K562 (cell line): ENCODE measurements around the gene AHNAK. TPM values are rescaled to one million over a fixed set of nuclear protein-coding genes. Genes with fewer than 3 reads are reported as not detected.

Experiments used
- ATAC-seq: fragments of 200-7000 bp; cut with Tn5 transposase; 3 replicates; pipeline ENCODE4 v1.9.1; 2020; ENCODE audit warnings: moderate library complexity
- BruUV-seq: library from RNA; stranded (reverse); fragments of 400-500 nt; replicated peaks from 2 replicates; lab custom pipeline; 2021; lab: Mats Ljungman, UMichigan
- CTCF ChIA-PET: fragments of 300-600 bp; formaldehyde crosslinking; extraction: SDS; loops from one replicate; lab custom pipeline; 2021; ENCODE audit warnings: low intra/inter-chr PET ratio; lab: Yijun Ruan, JAX
- POLR2A ChIA-PET: fragments of 300-600, 350-650 bp; sonication (Branson Sonifier 250); formaldehyde crosslinking; extraction: SDS; loops from one replicate; lab custom pipeline; 2021; ENCODE audit warnings: antibody characterized with exemption, inconsistent platforms; lab: Yijun Ruan, JAX
- DNase-seq, 4 experiments: peaks; one replicate each; pipeline versions ENCODE4 v3.0.0 to v3.0.0-alpha.2; 2011 to 2018; ENCODE audit warnings: low spot score in 3 of 4, mixed read lengths in 3 of 4; ENCODE audit errors: extremely low read depth in 1 of 4
- FAIRE-seq: peaks from 2 replicates; lab custom pipeline; 2011; peaks lifted over from hg19 to GRCh38; lab: Jason Lieb, UNC
- H2AFZ ChIP-seq: 2 replicates; pipeline ENCODE4 v1.6.0; 2011; ENCODE audit warnings: low read depth, low read length, control low read depth, inconsistent platforms
- H3K27ac ChIP-seq: fragments of 200-600 bp; 3 replicates; pipeline ENCODE4 v1.8.0; 2011; ENCODE audit warnings: low read depth, mild to moderate bottlenecking, control low read depth, inconsistent platforms, low read length, moderate library complexity, mixed read lengths; ENCODE audit errors: extremely low read depth
- H3K27me3 ChIP-seq, 2 experiments: fragments of 300-600 bp in 1 of 2; 2 replicates in 1 of 2; 3 replicates in 1 of 2; pipeline versions ENCODE4 v1.6.0 to v1.8.0; 2011; ENCODE audit warnings: inconsistent platforms in 2 of 2, low read length in 2 of 2, mild to moderate bottlenecking in 1 of 2, mixed read lengths in 1 of 2, moderate library complexity in 1 of 2; ENCODE audit not compliant: control insufficient read depth in 2 of 2, insufficient read depth in 2 of 2
- H3K36me3 ChIP-seq: fragments of 300-600 bp; 3 replicates; pipeline ENCODE4 v1.8.0; 2011; ENCODE audit warnings: mild to moderate bottlenecking, low read length, inconsistent platforms; ENCODE audit not compliant: control insufficient read depth, insufficient read depth
- H3K4me1 ChIP-seq, 2 experiments: fragments of 200-600 bp in 1 of 2; replicated peaks in 1 of 2; 2 replicates in 1 of 2; 3 replicates in 1 of 2; pipeline versions ENCODE4 v1.5.1 to v1.8.0; 2011; ENCODE audit warnings: inconsistent platforms in 2 of 2, low read length in 2 of 2, mild to moderate bottlenecking in 1 of 2, mixed read lengths in 1 of 2, moderate library complexity in 1 of 2; ENCODE audit not compliant: control insufficient read depth in 2 of 2, insufficient read depth in 2 of 2
- H3K4me2 ChIP-seq: 2 replicates; pipeline ENCODE4 v1.6.1; 2011; ENCODE audit warnings: low read length, control low read depth, inconsistent platforms, mixed read lengths; ENCODE audit not compliant: insufficient read depth
- H3K4me3 ChIP-seq: fragments of 200-600 bp; sonication (generic), shearing (Covaris generic); 2 replicates; pipeline ENCODE4 v1.5.1; 2016; ENCODE audit warnings: control low read depth, inconsistent platforms
- H3K79me2 ChIP-seq: fragments of 200-600 bp; 3 replicates; pipeline ENCODE4 v1.8.0; 2011; ENCODE audit warnings: low read length, inconsistent platforms; ENCODE audit not compliant: control insufficient read depth, insufficient read depth
- H3K9ac ChIP-seq, 2 experiments: 2 replicates each; pipeline versions ENCODE4 v1.6.0 to v1.6.1; 2011; ENCODE audit warnings: low read depth in 2 of 2, low read length in 2 of 2, control low read depth in 1 of 2, inconsistent platforms in 1 of 2, mild to moderate bottlenecking in 1 of 2, mixed read lengths in 1 of 2; ENCODE audit not compliant: insufficient read depth in 1 of 2
- H3K9me1 ChIP-seq: one replicate; pipeline ENCODE4 v1.6.0; 2011; ENCODE audit warnings: inconsistent platforms, mild to moderate bottlenecking, low read length, moderate library complexity; ENCODE audit not compliant: control insufficient read depth, insufficient read depth
- H3K9me3 ChIP-seq: replicated peaks from 2 replicates; pipeline ENCODE4 v1.5.1; 2011; ENCODE audit warnings: low read depth, low read length, inconsistent platforms; ENCODE audit not compliant: control insufficient read depth, insufficient read depth
- H4K20me1 ChIP-seq: replicated peaks from 2 replicates; pipeline ENCODE4 v1.6.1; 2011; ENCODE audit warnings: low read length, inconsistent platforms, mixed read lengths; ENCODE audit not compliant: control insufficient read depth, insufficient read depth
- ARID1B ChIP-seq: fragments of 450-650 bp; IDR thresholded peaks from 2 replicates; pipeline ENCODE4 v1.6.1; 2016; ENCODE audit warnings: antibody characterized with exemption, mild to moderate bottlenecking, inconsistent platforms
- ATF1 ChIP-seq, 2 experiments: fragments of 450-650 bp in 1 of 2; IDR thresholded peaks; 2 replicates each; pipeline ENCODE4 v1.6.1; 2016; ENCODE audit warnings: missing compliant biosample characterization in 1 of 2, missing genetic modification characterization in 1 of 2
- ETS1 ChIP-seq: conservative IDR thresholded peaks from 2 replicates; pipeline ENCODE4 v1.6.1; 2011; ENCODE audit warnings: low read depth, mild to moderate bottlenecking, low read length; ENCODE audit not compliant: control insufficient read depth
- FOXM1 ChIP-seq, 2 experiments: fragments of 450-650 bp in 1 of 2; sonication (generic) in 1 of 2; formaldehyde crosslinking in 1 of 2; IDR thresholded peaks; 2 replicates each; pipeline versions ENCODE4 v1.6.1 to v1.9.0; 2017 to 2022; ENCODE audit warnings: low read depth in 2 of 2, mild to moderate bottlenecking in 2 of 2, missing genetic modification reagents in 1 of 2, moderate library complexity in 1 of 2
- GATAD2A ChIP-seq: fragments of 450-650 bp; IDR thresholded peaks from 2 replicates; pipeline ENCODE4 v1.6.1; 2017
- HMGXB4 ChIP-seq: sonication (generic); formaldehyde crosslinking; IDR thresholded peaks from 2 replicates; pipeline ENCODE4 v1.8.1; 2023; ENCODE audit warnings: mild to moderate bottlenecking, missing genetic modification reagents
- JUND ChIP-seq, 2 experiments: IDR thresholded peaks; 2 replicates in 1 of 2; 3 replicates in 1 of 2; pipeline ENCODE4 v1.6.1; 2011; ENCODE audit warnings: borderline replicate concordance in 2 of 2, low read depth in 2 of 2, low read length in 2 of 2, improper control_type of control experiment in 1 of 2, missing biosample characterization in 1 of 2, missing genetic modification characterization in 1 of 2, missing genetic modification reagents in 1 of 2
- NFXL1 ChIP-seq: fragments of 450-650 bp; formaldehyde crosslinking; IDR thresholded peaks from 2 replicates; pipeline ENCODE4 v1.4.0; 2021; ENCODE audit warnings: mild to moderate bottlenecking
- SPI1 ChIP-seq: IDR thresholded peaks from 2 replicates; pipeline ENCODE4 v1.6.1; 2011; ENCODE audit warnings: low read depth, low read length, control low read depth, borderline replicate concordance
- ZC3H11A ChIP-seq: IDR thresholded peaks from 2 replicates; pipeline ENCODE4 v1.6.1; 2012; ENCODE audit warnings: low read depth, low read length, improper control_type of control experiment
- ZNF24 ChIP-seq: fragments of 450-650 bp; IDR thresholded peaks from 2 replicates; pipeline ENCODE4 v1.6.1; 2016
- ZNF408 ChIP-seq: fragments of 250-450 bp; sonication (Bioruptor Pico); IDR thresholded peaks from 2 replicates; pipeline ENCODE4 v1.4.0; 2020; ENCODE audit warnings: low read depth, mild to moderate bottlenecking, moderate library complexity
- WGBS: fragments of 100-300 bp; shearing (Covaris generic); methylation state at CpG from one replicate; pipeline ENCODE4 v1.1.6; 2016; ENCODE audit warnings: low coverage, mixed read lengths; ENCODE audit not compliant: insufficient coverage; ENCODE audit errors: missing lambda C conversion rate; 5-methylcytosine and 5-hydroxymethylcytosine counted together
- in situ Hi-C: fragments of 300-500 bp; cut with MboI; formaldehyde crosslinking; loops from 4 replicates; pipeline ENCODE4 v1.15.0; 2018; ENCODE audit warnings: inconsistent platforms, mixed read lengths
- intact Hi-C: fragments of 100-400 bp; cut with micrococcal nuclease; formaldehyde crosslinking; loops from 2 replicates; pipeline ENCODE4 v1.14.2; 2022
- polyA plus RNA-seq, 8 experiments: library from polyadenylated mRNA; depleted of rRNA in 4 of 8; stranded (reverse) in 5 of 8; unstranded in 3 of 8; fragments of >200 nt; fragmentation: Nextera tagmentation in 2 of 8; fragmentation: Illumina TruSeq in 1 of 8; extraction: Ambion mirVana in 2 of 8; extraction: Trizol in 1 of 8; gene quantifications; 2 replicates each; pipeline versions ENCODE4 v1.2.1 to v1.2.3, GENCODE V29; 2011 to 2014; ENCODE audit warnings: inconsistent platforms in 1 of 8, missing spikeins in 1 of 8
- total RNA-seq, 7 experiments: library from RNA; depleted of rRNA in 6 of 7; stranded (reverse); fragments of >200 nt in 6 of 7; fragmentation: Illumina TruSeq in 2 of 7; extraction: Trizol in 2 of 7; gene quantifications; 2 replicates each; pipeline versions ENCODE4 v1.2.1 to v1.2.3, GENCODE V29; 2011 to 2021; ENCODE audit warnings: low replicate concordance in 1 of 7

AHNAK gene
- total and polyA plus RNA-seq, 9 of the 15 experiments (the other 6 are each of a cell fraction or from before 2014, with no cell fraction given): 1.5 to 89.7 (median 45.0) TPM

- TF ChIP-seq HMGXB4: no peak
Observed at GRCh38 chr11:62504158-62504973, 42.2 kb downstream of the AHNAK start (continued).

GRCh38 chr11:62502030-62502730, 44.4 kb downstream of the AHNAK start:
- BruUV-seq: no TSS peak
- no peak for TF ChIP-seq ETS1
- TF ChIP-seq SPI1: peak; percentile 40; the same call in 1 of the 2 replicates
- TF ChIP-seq JUND (IDR thresholded peaks at IDR 0.05; ENCODE audit: borderline replicate concordance, low read depth, low read length): no peak
- 0 out of 3 replicates have a peak, but pooled peaks have one; percentile 2 for TF ChIP-seq JUND (tag; IDR thresholded peaks at IDR 0.05; ENCODE audit: borderline replicate concordance, low read depth, low read length)
- 0 out of 2 replicates have a peak, but pooled peaks have one; percentile 28 for TF ChIP-seq ARID1B
- TF ChIP-seq NFXL1 (CRISPR knock-in tag): no peak
- TF ChIP-seq ZNF408 (CRISPR knock-in tag): no peak
- no peak for TF ChIP-seq ATF1 (CRISPR knock-in tag; IDR thresholded peaks at IDR 0.05)
- TF ChIP-seq ATF1 (tag; IDR thresholded peaks at IDR 0.05): no peak
- TF ChIP-seq ZC3H11A: no peak
- no peak for TF ChIP-seq FOXM1 (IDR thresholded peaks at IDR 0.05; ENCODE audit: low read depth)
- TF ChIP-seq FOXM1 (CRISPR knock-in tag; IDR thresholded peaks at IDR 0.05; ENCODE audit: low read depth): no peak
- 0 out of 2 replicates have a peak, but pooled peaks have one; percentile 56 for TF ChIP-seq GATAD2A
- TF ChIP-seq ZNF24: 0 out of 2 replicates have a peak, but pooled peaks have one; percentile 28

More at GRCh38 chr11:62502030-62502730, 44.4 kb downstream of the AHNAK start:
- no peaks in the 10 kb centered on the region for H3K79me2 ChIP-seq
- no peaks in the 10 kb centered on the region for H3K36me3 ChIP-seq
- H4K20me1 ChIP-seq: no peaks in the 10 kb centered on the region
- peak overlapping the region; percentile 44 to 74; a peak in 3 of 4 replicates for H3K9ac ChIP-seq
- H3K4me1 ChIP-seq: peaks cover 58 to 60% of the 10 kb centered on the region in 2 experiments; a peak in 4 of 5 replicates
- 17% methylated on average over 10 of the region's 10 CpGs for WGBS
- H3K27me3 ChIP-seq: no peaks in the 10 kb centered on the region
- no peak overlapping the region for H3K4me3 ChIP-seq
- FAIRE-seq (no peak), DNase-seq (no peak), ATAC-seq (no peak)
- peak overlapping the region; percentile 54 for H3K4me2 ChIP-seq
- H3K9me1 ChIP-seq: no peaks in the 10 kb centered on the region
- in situ Hi-C loops (no loop called here), intact Hi-C loops (loop anchor here (10.0 kb wide), 1 partner anchor 77 kb away; no protein-coding TSS in a partner anchor)
- CTCF ChIA-PET: no interaction called here
- no peaks in the 10 kb centered on the region for H3K9me3 ChIP-seq
- POLR2A ChIA-PET: interaction anchor here (1.1 kb wide), 2 partner anchors 15 to 44 kb away, joined by 3 to 4 read pairs; no protein-coding TSS in a partner anchor
- H2AFZ ChIP-seq: peak overlapping the region; percentile 81
- H3K27ac ChIP-seq: peak overlapping the region; percentile 7; the same call in 2 of the 3 replicates
